ENCODE results near the gene GUCY1B1.
A peak's percentile ranks its signal among the peaks of the same experiment; 100 is the strongest.

The GUCY1B1 gene

GRCh38 chr4:155758481-155759371 lies at the start of gene GUCY1B1:
Gene GUCY1B1, plus strand, starts transcription at chr4:155759021. Its CDS starts 120 bp downstream, at chr4:155759141.
- DNase-seq (ENCODE audit: low read depth in 2 of 2) = peak; percentile 90 to 91

- no peak for DNase-seq (ENCODE audit: low read depth in 2 of 2)
These were observed 48.9 kb upstream of the GUCY1B1 start for GRCh38 chr4:155709918-155710317.

GRCh38 chr4:155711556-155711955 lies 47.3 kb upstream of the GUCY1B1 start:
- no peak for DNase-seq (ENCODE audit: low read depth in 2 of 2)

- DNase-seq (ENCODE audit: low read depth in 2 of 2) = no peak
These were observed 46.0 kb upstream of the GUCY1B1 start for GRCh38 chr4:155712846-155713245.

- DNase-seq (ENCODE audit: low read depth in 2 of 2) = no peak
These were observed 44.9 kb upstream of the GUCY1B1 start for GRCh38 chr4:155713911-155714310.

- no peak for DNase-seq (ENCODE audit: low read depth in 2 of 2)
These were observed 36.5 kb upstream of the GUCY1B1 start for GRCh38 chr4:155722336-155722735.

- DNase-seq (ENCODE audit: low read depth in 2 of 2) = peak; percentile 79 to 80
These were observed 35.9 kb upstream of the GUCY1B1 start for GRCh38 chr4:155722816-155723499.

- no peak for DNase-seq (ENCODE audit: low read depth in 2 of 2)
These were observed 34.1 kb upstream of the GUCY1B1 start for GRCh38 chr4:155724731-155725130.

- DNase-seq (ENCODE audit: low read depth in 2 of 2) = peak in 1 of 2 experiments; percentile 26
These were observed 24.8 kb upstream of the GUCY1B1 start for GRCh38 chr4:155734065-155734464.

- DNase-seq (ENCODE audit: low read depth in 2 of 2) = no peak
These were observed 23.9 kb upstream of the GUCY1B1 start for GRCh38 chr4:155734951-155735350.

GRCh38 chr4:155735496-155735895 lies 23.3 kb upstream of the GUCY1B1 start:
- DNase-seq (ENCODE audit: low read depth in 2 of 2) = no peak

GRCh38 chr4:155738548-155738947 lies 20.3 kb upstream of the GUCY1B1 start:
- DNase-seq (ENCODE audit: low read depth in 2 of 2) = peak; percentile 85 to 87

- no peak for DNase-seq (ENCODE audit: low read depth in 2 of 2)
These were observed 17.3 kb upstream of the GUCY1B1 start for GRCh38 chr4:155741546-155741945.

GRCh38 chr4:155742310-155743015 lies 16.4 kb upstream of the GUCY1B1 start:
- DNase-seq (ENCODE audit: low read depth in 2 of 2) = no peak

GRCh38 chr4:155745984-155746383 lies 12.8 kb upstream of the GUCY1B1 start:
- no peak for DNase-seq (ENCODE audit: low read depth in 2 of 2)

GRCh38 chr4:155748039-155748438 lies 10.8 kb upstream of the GUCY1B1 start:
- DNase-seq (ENCODE audit: low read depth in 2 of 2) = no peak

GRCh38 chr4:155749041-155749440 lies 9.8 kb upstream of the GUCY1B1 start:
- DNase-seq (ENCODE audit: low read depth in 2 of 2) = no peak

GRCh38 chr4:155751569-155751968 lies 7.3 kb upstream of the GUCY1B1 start:
- no peak for DNase-seq (ENCODE audit: low read depth in 2 of 2)

GRCh38 chr4:155757745-155758265 lies 1.0 kb upstream of the GUCY1B1 start:
- no peak for DNase-seq (ENCODE audit: low read depth in 2 of 2)

- DNase-seq (ENCODE audit: low read depth in 2 of 2) = no peak
These were observed 791 bp downstream of the GUCY1B1 start for GRCh38 chr4:155759372-155760252.

- no peak for DNase-seq (ENCODE audit: low read depth in 2 of 2)
These were observed 2.2 kb downstream of the GUCY1B1 start for GRCh38 chr4:155761047-155761446.
